ENCODE results near the gene IL23A.
A peak's percentile ranks its signal among the peaks of the same experiment; 100 is the strongest.
"Not testable (repeated sequence)": the region's sequence is repeated elsewhere in the genome, so short reads cannot be mapped to it uniquely, and the experiment has no call there.

The IL23A gene

GRCh38 chr12:56338308-56339157, at the start of gene IL23A:
TSS of gene IL23A (plus strand) at chr12:56338884. CDS start at chr12:56339045, 161 bp downstream.
- DNase-seq, result peak; percentile 86 to 91

GRCh38 chr12:56293795-56294194, 44.9 kb upstream of the IL23A start:
- no peak for DNase-seq

GRCh38 chr12:56296295-56296694, 42.4 kb upstream of the IL23A start:
- DNase-seq, result no peak

- DNase-seq, result no peak
These were observed 41.3 kb upstream of the IL23A start for GRCh38 chr12:56297400-56297799.

- no peak for DNase-seq
These were observed 39.9 kb upstream of the IL23A start for GRCh38 chr12:56298828-56299227.

- peak; percentile 19 to 35 for DNase-seq
These were observed 39.3 kb upstream of the IL23A start for GRCh38 chr12:56299308-56299852.

- DNase-seq, result peak; percentile 99
These were observed 38.6 kb upstream of the IL23A start, which contains the start of gene CS for GRCh38 chr12:56299853-56300643. TSS of gene CS (minus strand) at chr12:56300330. CDS start at chr12:56300201, 129 bp downstream.

- no peak for DNase-seq
These were observed 37.8 kb upstream of the IL23A start for GRCh38 chr12:56300644-56301464.

- no peak for DNase-seq
These were observed 34.4 kb upstream of the IL23A start for GRCh38 chr12:56304276-56304675.

- no peak for DNase-seq
These were observed 33.7 kb upstream of the IL23A start for GRCh38 chr12:56304872-56305590.

- no peak for DNase-seq
These were observed 31.3 kb upstream of the IL23A start for GRCh38 chr12:56307221-56307965.

- no peak for DNase-seq
These were observed 30.0 kb upstream of the IL23A start for GRCh38 chr12:56308714-56309113.

- no peak for DNase-seq
These were observed 27.7 kb upstream of the IL23A start for GRCh38 chr12:56311003-56311402.

GRCh38 chr12:56315249-56315621, 23.4 kb upstream of the IL23A start:
- DNase-seq, result no peak

- peak; percentile 93 to 96 for DNase-seq
These were observed 22.8 kb upstream of the IL23A start, which contains the start of gene CNPY2 for GRCh38 chr12:56315622-56316473. TSS of gene CNPY2 (minus strand) at chr12:56315988. CDS start at chr12:56315217, 771 bp downstream.

- DNase-seq, result no peak
These were observed 21.0 kb upstream of the IL23A start for GRCh38 chr12:56317675-56318074.

GRCh38 chr12:56321027-56321426, 17.7 kb upstream of the IL23A start:
- no peak for DNase-seq

- DNase-seq, result not testable (repeated sequence)
These were observed 17.1 kb upstream of the IL23A start for GRCh38 chr12:56321610-56322009.

GRCh38 chr12:56324206-56324605, 14.5 kb upstream of the IL23A start:
- DNase-seq, result no peak

- DNase-seq, result no peak
These were observed 12.6 kb upstream of the IL23A start for GRCh38 chr12:56326126-56326525.
